ENCODE data around the gene PHF20. TPM values are rescaled to one million over a fixed set of nuclear protein-coding genes. Genes with fewer than 3 reads are reported as not detected.
"Not testable (repeated sequence)": the region's sequence is repeated elsewhere in the genome, so short reads cannot be mapped to it uniquely, and the experiment has no call there.

The PHF20 gene
- total RNA-seq, 1 donor from 2014 or later, result 74.2 TPM

GRCh38 chr20:35984382-35984781, 212.6 kb downstream of the PHF20 start:
- ATAC-seq, result no peak
- intact Hi-C loops (cut with DNase I), result no loop called here
- no peak for DNase-seq (ENCODE audit: low spot score)

DNA sequence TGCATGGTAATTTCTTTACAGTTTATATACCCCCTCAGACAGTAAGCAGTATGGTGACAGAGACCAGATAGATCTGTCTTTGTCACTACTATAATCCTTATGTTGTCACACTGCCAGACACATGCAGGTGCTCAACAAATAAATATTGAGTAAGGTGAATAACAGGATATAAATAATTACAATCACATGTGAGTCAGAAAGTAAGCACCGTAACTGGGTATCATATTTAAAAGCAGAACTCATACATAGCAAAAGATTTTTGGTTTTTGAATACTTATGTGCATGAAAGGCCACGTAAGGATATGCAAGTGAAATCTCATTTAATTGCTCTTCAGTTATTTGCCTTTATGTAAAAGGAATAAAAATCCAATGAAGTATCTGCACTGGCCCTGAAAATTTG, 214.0 kb downstream of the PHF20 start:
- intact Hi-C loops (cut with DNase I), result no loop called here
- no peak for ATAC-seq
- DNase-seq (ENCODE audit: low spot score), result no peak

GRCh38 chr20:35988910-35989463, 217.2 kb downstream of the PHF20 start:
- no peak for DNase-seq (ENCODE audit: low spot score)
- no peak for ATAC-seq
- intact Hi-C loops (cut with DNase I), result no loop called here

GRCh38 chr20:35991142-35991771, 219.4 kb downstream of the PHF20 start:
- intact Hi-C loops (cut with DNase I), result loop anchor here (5.0 kb wide), 1 partner anchor 206 kb away; no protein-coding TSS in a partner anchor
- DNase-seq (ENCODE audit: low spot score), result no peak
- no peak for ATAC-seq

GRCh38 chr20:35992713-35993335, 221.0 kb downstream of the PHF20 start:
- ATAC-seq (peak; percentile 82), DNase-seq (ENCODE audit: low spot score) (no peak)
- intact Hi-C loops (cut with DNase I), result loop anchor here (5.0 kb wide), 1 partner anchor 204 kb away; no protein-coding TSS in a partner anchor

DNA sequence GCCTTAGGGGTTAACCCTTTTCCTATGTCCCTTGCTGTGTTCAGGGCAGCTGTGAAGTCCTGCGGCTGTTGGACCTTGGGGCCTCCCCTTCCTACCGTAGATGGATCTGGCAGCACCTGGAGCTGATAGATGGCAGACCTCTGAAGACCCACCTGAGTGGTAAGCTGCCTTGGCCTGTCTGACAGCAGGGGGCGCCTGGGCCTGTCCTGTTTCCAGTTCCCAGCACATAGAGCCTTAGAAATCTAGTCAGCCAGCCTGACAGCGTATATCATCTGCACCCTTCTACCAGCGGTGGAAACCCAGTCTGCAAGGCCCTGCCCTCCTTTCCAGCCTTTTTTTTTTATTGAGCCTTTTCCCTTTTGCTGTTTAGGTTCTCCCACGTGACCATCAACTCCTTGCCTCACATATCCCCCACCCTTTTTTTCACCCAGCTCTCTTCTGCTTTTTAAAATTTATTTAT, 223.2 kb downstream of the PHF20 start:
- peak; percentile 95 for ATAC-seq
- DNase-seq (ENCODE audit: low spot score), result peak; percentile 91
- intact Hi-C loops (cut with DNase I), result loop anchor here (5.0 kb wide), 2 partner anchors 142 to 202 kb away; no protein-coding TSS in a partner anchor

DNA sequence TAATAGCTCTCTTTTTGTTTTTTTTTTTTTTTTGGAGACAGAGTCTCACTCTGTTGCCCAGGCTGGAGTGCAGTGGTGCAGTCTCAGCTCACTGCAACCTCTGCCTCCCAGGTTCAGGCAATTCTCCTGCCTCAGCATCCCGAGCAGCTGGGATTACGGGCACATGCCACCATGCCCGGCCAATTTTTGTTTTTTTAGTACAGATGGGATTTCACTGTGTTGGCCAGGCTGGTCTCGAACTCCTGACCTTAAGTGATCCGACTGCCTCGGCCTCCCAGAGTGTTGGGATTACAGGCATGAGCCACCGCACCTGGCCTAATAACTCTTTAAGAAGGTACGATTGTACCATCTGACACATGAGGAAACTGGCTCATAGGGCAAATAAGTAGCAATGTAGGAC, 224.7 kb downstream of the PHF20 start:
- intact Hi-C loops (cut with DNase I), result loop anchor here (5.0 kb wide), 1 partner anchor 141 kb away; no protein-coding TSS in a partner anchor
- not testable (repeated sequence) for DNase-seq (ENCODE audit: low spot score); ATAC-seq

Other genes starting within 250 kb of the PHF20 start
- gene C20orf173, start 242.4 kb upstream of the PHF20 start, total RNA-seq, result not detected
- 143 TPM for gene ERGIC3, start 229.9 kb upstream of the PHF20 start, total RNA-seq
- gene SPAG4, start 156.2 kb upstream of the PHF20 start, total RNA-seq, result 4.5 TPM
- gene CPNE1, start 107.1 kb upstream of the PHF20 start, total RNA-seq, result 167 TPM
- gene RBM12, start 107.1 kb upstream of the PHF20 start, total RNA-seq, result 77.7 TPM
- gene NFS1, start 72.7 kb upstream of the PHF20 start, total RNA-seq, result 26.7 TPM
- gene ROMO1, start 72.6 kb upstream of the PHF20 start, total RNA-seq, result 63.8 TPM
- 438 TPM for gene RBM39, start 29.8 kb upstream of the PHF20 start, total RNA-seq
- gene SCAND1, start 182.5 kb downstream of the PHF20 start, total RNA-seq, result 37.8 TPM
- gene CNBD2, start 196.6 kb downstream of the PHF20 start, total RNA-seq, result 4.4 TPM

Data from sciatic nerve (tissue), 2 donors.